GM12874 (cell line): ENCODE results near the gene RRP12.

ENCODE experiments used
- TF ChIP-seq, protein P1 (sequence below): IDR thresholded peaks from 2 replicates; pipeline ENCODE4 v1.5.1; 2011; ENCODE audit warnings: low read depth, mild to moderate bottlenecking, control low read depth, low read length, moderate library complexity; ENCODE audit not compliant: insufficient read depth

Gene RRP12

GRCh38 chr10:97336446-97336845 is 64.7 kb downstream of the RRP12 start:
- TF ChIP-seq, protein P1, sequence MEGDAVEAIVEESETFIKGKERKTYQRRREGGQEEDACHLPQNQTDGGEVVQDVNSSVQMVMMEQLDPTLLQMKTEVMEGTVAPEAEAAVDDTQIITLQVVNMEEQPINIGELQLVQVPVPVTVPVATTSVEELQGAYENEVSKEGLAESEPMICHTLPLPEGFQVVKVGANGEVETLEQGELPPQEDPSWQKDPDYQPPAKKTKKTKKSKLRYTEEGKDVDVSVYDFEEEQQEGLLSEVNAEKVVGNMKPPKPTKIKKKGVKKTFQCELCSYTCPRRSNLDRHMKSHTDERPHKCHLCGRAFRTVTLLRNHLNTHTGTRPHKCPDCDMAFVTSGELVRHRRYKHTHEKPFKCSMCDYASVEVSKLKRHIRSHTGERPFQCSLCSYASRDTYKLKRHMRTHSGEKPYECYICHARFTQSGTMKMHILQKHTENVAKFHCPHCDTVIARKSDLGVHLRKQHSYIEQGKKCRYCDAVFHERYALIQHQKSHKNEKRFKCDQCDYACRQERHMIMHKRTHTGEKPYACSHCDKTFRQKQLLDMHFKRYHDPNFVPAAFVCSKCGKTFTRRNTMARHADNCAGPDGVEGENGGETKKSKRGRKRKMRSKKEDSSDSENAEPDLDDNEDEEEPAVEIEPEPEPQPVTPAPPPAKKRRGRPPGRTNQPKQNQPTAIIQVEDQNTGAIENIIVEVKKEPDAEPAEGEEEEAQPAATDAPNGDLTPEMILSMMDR = no peak

- TF ChIP-seq, protein P1 = no peak
Observed at GRCh38 chr10:97336006-97336405, 65.1 kb downstream of the RRP12 start.

- TF ChIP-seq, protein P1 = no peak
Observed at GRCh38 chr10:97335188-97335619, 65.9 kb downstream of the RRP12 start.

DNA sequence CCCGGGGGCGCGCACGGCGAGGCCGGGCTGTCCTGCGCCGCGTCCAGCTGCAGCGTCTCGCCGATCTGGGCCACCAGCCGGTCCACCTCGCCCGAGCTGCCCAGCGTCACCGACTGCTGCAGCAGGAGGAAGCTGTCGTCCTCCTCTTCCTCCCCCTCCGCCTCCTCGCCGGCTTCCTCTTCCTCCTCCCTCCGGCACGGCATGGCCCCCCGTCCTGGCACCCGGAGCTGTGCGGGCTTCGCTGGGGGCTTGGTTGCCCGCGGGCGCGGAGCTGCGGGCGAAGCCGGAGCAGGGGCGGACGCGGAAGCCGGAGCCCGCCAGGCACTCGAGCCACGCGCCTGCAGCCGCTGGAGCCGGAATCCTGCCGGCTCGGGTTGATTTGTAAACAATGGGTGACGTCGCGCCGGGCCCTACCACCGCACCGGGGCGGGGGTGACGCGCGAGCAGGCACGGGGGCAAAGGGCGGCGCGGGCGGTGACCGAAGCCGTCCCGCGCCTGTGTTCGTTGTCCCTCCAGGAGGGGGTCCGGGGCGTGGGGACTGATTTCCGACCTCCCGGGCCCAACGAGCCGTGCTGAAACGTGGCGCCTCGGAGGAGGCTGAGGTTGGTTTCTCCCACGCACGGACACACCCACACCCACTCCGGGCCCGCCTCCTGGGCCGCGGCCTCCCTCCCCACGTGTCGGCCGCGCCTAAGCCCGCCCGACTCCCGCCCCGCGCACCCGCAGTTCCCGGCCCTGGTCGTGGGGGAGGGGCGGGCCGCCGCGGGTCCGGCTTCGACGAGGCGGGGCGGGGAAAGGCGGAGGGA is 66.6 kb downstream of the RRP12 start, which contains the start of gene FRAT2:
TSS of gene FRAT2 (minus strand) at position 360 of the 806 bp plus-strand sequence. CDS start at position 203, 157 bp downstream.
- TF ChIP-seq, protein P1 = no peak

GRCh38 chr10:97333601-97334369 is 67.4 kb downstream of the RRP12 start:
- TF ChIP-seq, protein P1 = no peak

GRCh38 chr10:97333351-97333600 is 67.9 kb downstream of the RRP12 start:
- TF ChIP-seq, protein P1 = no peak

DNA sequence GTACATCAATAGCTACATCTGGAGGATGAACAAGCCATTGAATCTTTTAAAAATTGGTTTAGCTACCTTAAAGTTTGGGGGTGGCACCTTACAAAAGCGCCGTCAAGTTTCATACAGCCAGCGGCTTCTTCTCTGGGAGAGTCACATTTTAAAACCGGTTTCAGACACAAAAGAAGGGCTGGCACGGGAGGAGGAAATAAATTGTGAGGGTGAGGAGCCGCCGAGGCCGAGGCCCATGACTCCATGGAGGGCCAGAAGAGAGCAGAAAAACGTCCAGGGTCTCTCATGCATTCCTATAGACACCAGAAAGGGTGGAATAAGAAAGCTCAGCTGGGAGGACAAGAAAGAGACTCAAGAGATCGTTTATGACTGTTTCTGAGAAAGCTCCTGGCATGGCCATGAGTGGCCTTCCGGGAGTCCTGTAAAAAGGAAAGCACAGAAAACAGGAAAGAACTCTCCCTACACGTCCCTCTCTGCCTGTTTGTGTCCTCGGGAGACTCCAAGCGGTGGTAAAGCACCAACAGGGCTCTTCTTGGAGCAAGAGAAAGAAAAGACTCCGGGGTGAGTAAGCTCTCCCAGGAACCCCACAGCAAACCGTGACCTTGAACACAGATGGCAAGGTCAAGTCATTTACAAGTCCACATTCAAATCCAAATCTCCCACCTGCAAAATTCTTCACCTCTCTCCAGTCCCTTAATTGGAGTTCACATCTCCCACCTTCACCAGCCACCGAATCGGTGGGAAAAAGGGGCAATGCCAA is 68.4 kb downstream of the RRP12 start:
- TF ChIP-seq, protein P1 = no peak
